ENCODE measurements around the gene DICER1.

DICER1 gene

GRCh38 chr14:95127531-95127911, 29.8 kb downstream of the DICER1 start:
- TF ChIP-seq GATA2 (IDR thresholded peaks at IDR 0.05; ENCODE audit: low read depth, low read length): no peak
- TF ChIP-seq GATA3 (IDR thresholded peaks at IDR 0.05; ENCODE audit: low read depth, low read length): no peak

- TF ChIP-seq GATA3 (IDR thresholded peaks at IDR 0.05; ENCODE audit: low read depth, low read length) (no peak), GATA2 (IDR thresholded peaks at IDR 0.05; ENCODE audit: low read depth, low read length) (no peak)
These were observed 30.3 kb downstream of the DICER1 start for GRCh38 chr14:95126906-95127530.

- TF ChIP-seq GATA2 (IDR thresholded peaks at IDR 0.05; ENCODE audit: low read depth, low read length) (no peak), GATA3 (IDR thresholded peaks at IDR 0.05; ENCODE audit: low read depth, low read length) (no peak)
These were observed 31.4 kb downstream of the DICER1 start for GRCh38 chr14:95125915-95126314.

- TF ChIP-seq GATA3 (IDR thresholded peaks at IDR 0.05; ENCODE audit: low read depth, low read length) (no peak), GATA2 (IDR thresholded peaks at IDR 0.05; ENCODE audit: low read depth, low read length) (no peak)
These were observed 32.1 kb downstream of the DICER1 start for GRCh38 chr14:95125221-95125620.

GRCh38 chr14:95123891-95124579, 33.3 kb downstream of the DICER1 start:
- TF ChIP-seq GATA3 (IDR thresholded peaks at IDR 0.05; ENCODE audit: low read depth, low read length) (no peak), GATA2 (IDR thresholded peaks at IDR 0.05; ENCODE audit: low read depth, low read length) (no peak)

GRCh38 chr14:95122621-95122945, 34.7 kb downstream of the DICER1 start:
- no peak for TF ChIP-seq GATA2 (IDR thresholded peaks at IDR 0.05; ENCODE audit: low read depth, low read length)
- no peak for TF ChIP-seq GATA3 (IDR thresholded peaks at IDR 0.05; ENCODE audit: low read depth, low read length)

GRCh38 chr14:95121911-95122620, 35.3 kb downstream of the DICER1 start:
- TF ChIP-seq GATA2 (IDR thresholded peaks at IDR 0.05; ENCODE audit: low read depth, low read length) (no peak), GATA3 (IDR thresholded peaks at IDR 0.05; ENCODE audit: low read depth, low read length) (no peak)

GRCh38 chr14:95119336-95119735, 38.0 kb downstream of the DICER1 start:
- no peak; the same call in 1 of the 2 replicates for TF ChIP-seq GATA3 (IDR thresholded peaks at IDR 0.05; ENCODE audit: low read depth, low read length)

GRCh38 chr14:95117937-95118721, 39.2 kb downstream of the DICER1 start:
- no peak for TF ChIP-seq GATA2 (IDR thresholded peaks at IDR 0.05; ENCODE audit: low read depth, low read length)

GRCh38 chr14:95113476-95113875, 43.9 kb downstream of the DICER1 start:
- TF ChIP-seq GATA2 (IDR thresholded peaks at IDR 0.05; ENCODE audit: low read depth, low read length): no peak
- TF ChIP-seq GATA3 (IDR thresholded peaks at IDR 0.05; ENCODE audit: low read depth, low read length): no peak

- TF ChIP-seq GATA2 (IDR thresholded peaks at IDR 0.05; ENCODE audit: low read depth, low read length) (no peak), GATA3 (IDR thresholded peaks at IDR 0.05; ENCODE audit: low read depth, low read length) (no peak)
These were observed 45.7 kb downstream of the DICER1 start for GRCh38 chr14:95111507-95112164.

- TF ChIP-seq GATA2 (IDR thresholded peaks at IDR 0.05; ENCODE audit: low read depth, low read length) (no peak), GATA3 (IDR thresholded peaks at IDR 0.05; ENCODE audit: low read depth, low read length) (no peak)
These were observed 47.2 kb downstream of the DICER1 start for GRCh38 chr14:95110178-95110577.

GRCh38 chr14:95107711-95108110, 49.6 kb downstream of the DICER1 start:
- TF ChIP-seq GATA2 (IDR thresholded peaks at IDR 0.05; ENCODE audit: low read depth, low read length) (no peak), GATA3 (IDR thresholded peaks at IDR 0.05; ENCODE audit: low read depth, low read length) (no peak)

GRCh38 chr14:95106971-95107370, 50.4 kb downstream of the DICER1 start:
- TF ChIP-seq GATA3 (IDR thresholded peaks at IDR 0.05; ENCODE audit: low read depth, low read length): no peak
- no peak for TF ChIP-seq GATA2 (IDR thresholded peaks at IDR 0.05; ENCODE audit: low read depth, low read length)

All from SH-SY5Y (cell line).